WTC11 (cell line): Measurements from ENCODE around the gene GSTP1. TPM values are rescaled to one million over a fixed set of nuclear protein-coding genes. Genes with fewer than 3 reads are reported as not detected.
"Not testable (repeated sequence)": the region's sequence is repeated elsewhere in the genome, so short reads cannot be mapped to it uniquely, and the experiment has no call there.

Source experiments
- ATAC-seq: fragments of 200-7000 bp; cut with Tn5 transposase; 2 replicates; pipeline ENCODE4 v1.10.0; 2021; ENCODE audit warnings: mild to moderate bottlenecking, moderate library complexity
- CTCF ChIA-PET: fragments of 300-600 bp; sonication (Branson Sonifier 250); formaldehyde crosslinking; loops from one replicate; lab custom pipeline; 2021; ENCODE audit warnings: antibody characterized with exemption; lab: Charles Lee
- POLR2A ChIA-PET: fragments of 350-600 bp; sonication (Branson Sonifier 250); formaldehyde crosslinking; loops from one replicate; lab custom pipeline; 2021; ENCODE audit warnings: antibody characterized with exemption; lab: Charles Lee
- DNase-seq: peaks from one replicate; pipeline ENCODE4 v3.0.0; 2021; ENCODE audit warnings: low spot score
- H3K27ac Mint-ChIP-seq: 2 replicates; pipeline ENCODE4 v1.8.0; 2021; ENCODE audit warnings: mixed read lengths
- H3K27me3 Mint-ChIP-seq: 2 replicates; pipeline ENCODE4 v1.8.0; 2021; ENCODE audit warnings: low read depth, mild to moderate bottlenecking, moderate library complexity, mixed read lengths
- H3K36me3 Mint-ChIP-seq: 2 replicates; pipeline ENCODE4 v1.8.0; 2021; ENCODE audit warnings: mixed read lengths
- H3K4me1 Mint-ChIP-seq: 2 replicates; pipeline ENCODE4 v1.8.0; 2022; ENCODE audit warnings: mixed read lengths
- H3K4me3 Mint-ChIP-seq: 2 replicates; pipeline ENCODE4 v1.8.0; 2021; ENCODE audit warnings: mild to moderate bottlenecking, moderate library complexity, mixed read lengths
- H3K9me3 Mint-ChIP-seq: 2 replicates; pipeline ENCODE4 v1.8.0; 2021; ENCODE audit warnings: mixed read lengths
- CTCF ChIP-seq: fragments of 200-600 bp; IDR thresholded peaks from 2 replicates; pipeline ENCODE4 v1.8.0; 2022; ENCODE audit warnings: antibody characterized with exemption
- ELF4 ChIP-seq: sonication (generic); formaldehyde crosslinking; IDR thresholded peaks from 2 replicates; pipeline ENCODE4 v1.8.1; 2022; ENCODE audit warnings: low read depth, mild to moderate bottlenecking, moderate library complexity, missing genetic modification reagents
- FOXJ3 ChIP-seq: sonication (generic); formaldehyde crosslinking; IDR thresholded peaks from 2 replicates; pipeline ENCODE4 v1.9.0; 2021; ENCODE audit warnings: missing genetic modification reagents, mild to moderate bottlenecking, borderline replicate concordance
- IRF2 ChIP-seq: sonication (generic); formaldehyde crosslinking; IDR thresholded peaks from 2 replicates; pipeline ENCODE4 v1.8.0; 2022; ENCODE audit warnings: low read depth, missing genetic modification reagents, borderline replicate concordance
- JAZF1 ChIP-seq: fragments of 250-450 bp; sonication (Bioruptor Pico); IDR thresholded peaks from 2 replicates; pipeline ENCODE4 v1.9.0; 2021; ENCODE audit warnings: moderate library complexity, mild to moderate bottlenecking, inconsistent platforms
- MAX ChIP-seq: sonication (generic); formaldehyde crosslinking; IDR thresholded peaks from 2 replicates; pipeline ENCODE4 v1.8.0; 2022; ENCODE audit warnings: mild to moderate bottlenecking, missing genetic modification reagents
- NR2C2 ChIP-seq: sonication (generic); formaldehyde crosslinking; IDR thresholded peaks from 2 replicates; pipeline ENCODE4 v1.8.0; 2022; ENCODE audit warnings: mild to moderate bottlenecking, missing genetic modification reagents
- RELA ChIP-seq: sonication (generic); formaldehyde crosslinking; IDR thresholded peaks from 2 replicates; pipeline ENCODE4 v1.8.1; 2022; ENCODE audit warnings: missing genetic modification reagents, mild to moderate bottlenecking, borderline replicate concordance
- TCF7 ChIP-seq: sonication (generic); formaldehyde crosslinking; IDR thresholded peaks from 2 replicates; pipeline ENCODE4 v1.8.0; 2022; ENCODE audit warnings: mild to moderate bottlenecking, low read depth, missing genetic modification reagents, moderate library complexity
- USF2 ChIP-seq: sonication (generic); formaldehyde crosslinking; IDR thresholded peaks from 2 replicates; pipeline ENCODE4 v1.8.1; 2023; ENCODE audit warnings: mild to moderate bottlenecking, missing genetic modification reagents, moderate library complexity
- ZBTB43 ChIP-seq: sonication (generic); formaldehyde crosslinking; IDR thresholded peaks from 2 replicates; pipeline ENCODE4 v1.8.1; 2023; ENCODE audit warnings: mild to moderate bottlenecking, missing genetic modification reagents
- ZMAT4 ChIP-seq: fragments of 250-450 bp; sonication (Bioruptor Pico); IDR thresholded peaks from 2 replicates; pipeline ENCODE4 v1.9.0; 2021; ENCODE audit warnings: mild to moderate bottlenecking
- ZNF138 ChIP-seq: sonication (generic); formaldehyde crosslinking; conservative IDR thresholded peaks from 2 replicates; pipeline ENCODE4 v1.8.1; 2022; ENCODE audit warnings: mild to moderate bottlenecking, moderate library complexity, missing genetic modification reagents
- total RNA-seq: library from RNA; stranded (reverse); gene quantifications from 3 replicates; pipeline ENCODE4 v1.2.3, GENCODE V29; 2021

Gene GSTP1
- total RNA-seq, 1 experiment from 2014 or later: 1,452 TPM

GRCh38 chr11:67594480-67594879 is 10.9 kb downstream of the GSTP1 start:
- POLR2A ChIA-PET: interaction anchor here (0.7 kb wide), 1 partner anchor 118 kb away, joined by 4 read pairs; no protein-coding TSS in a partner anchor
- H3K4me3 Mint-ChIP-seq: no peak overlapping the region
- peaks cover 19% of the 10 kb centered on the region for H3K9me3 Mint-ChIP-seq
- DNase-seq: no peak
- TF ChIP-seq ZNF138 (CRISPR knock-in tag): no peak
- TF ChIP-seq ZBTB43 (CRISPR knock-in tag): no peak
- TF ChIP-seq, all 79 proteins: peak for 0
- Mint-ChIP-seq H3K27ac (no peak overlapping the region), H3K36me3 (peaks cover 13% of the 10 kb centered on the region), H3K4me1 (peaks cover 14% of the 10 kb centered on the region), H3K27me3 (peaks cover 5% of the 10 kb centered on the region)
- CTCF ChIA-PET: no interaction called here
- ATAC-seq: no peak

- peaks cover 14% of the 10 kb centered on the region for H3K4me1 Mint-ChIP-seq
- ATAC-seq (no peak), DNase-seq (no peak)
- CTCF ChIA-PET: no interaction called here
- peaks cover 19% of the 10 kb centered on the region for H3K9me3 Mint-ChIP-seq
- no peak overlapping the region for H3K27ac Mint-ChIP-seq
- peaks cover 13% of the 10 kb centered on the region for H3K36me3 Mint-ChIP-seq
- H3K4me3 Mint-ChIP-seq: no peak overlapping the region
- TF ChIP-seq FOXJ3 (no peak), ZMAT4 (CRISPR knock-in tag) (no peak), JAZF1 (no peak), NR2C2 (CRISPR knock-in tag) (no peak), MAX (no peak)
- POLR2A ChIA-PET: no interaction called here
- H3K27me3 Mint-ChIP-seq: peaks cover 5% of the 10 kb centered on the region
These were observed 13.2 kb downstream of the GSTP1 start for GRCh38 chr11:67596753-67597300.

GRCh38 chr11:67597458-67597857 is 13.8 kb downstream of the GSTP1 start:
- H3K4me3 Mint-ChIP-seq, H3K27me3 Mint-ChIP-seq, H3K27ac Mint-ChIP-seq, CTCF ChIA-PET, DNase-seq, POLR2A ChIA-PET, ATAC-seq: not testable (repeated sequence)
- peaks cover 13% of the 10 kb centered on the region for H3K36me3 Mint-ChIP-seq
- H3K4me1 Mint-ChIP-seq: peaks cover 14% of the 10 kb centered on the region
- H3K9me3 Mint-ChIP-seq: peaks cover 19% of the 10 kb centered on the region

- Mint-ChIP-seq H3K9me3 (peaks cover 23% of the 10 kb centered on the region), H3K36me3 (peaks cover 13% of the 10 kb centered on the region), H3K4me1 (peaks cover 13% of the 10 kb centered on the region)
- H3K27ac Mint-ChIP-seq, POLR2A ChIA-PET, H3K27me3 Mint-ChIP-seq, ATAC-seq, CTCF ChIA-PET, DNase-seq, H3K4me3 Mint-ChIP-seq: not testable (repeated sequence)
These were observed 14.4 kb downstream of the GSTP1 start for GRCh38 chr11:67597963-67598362.

GRCh38 chr11:67599149-67599548 is 15.5 kb downstream of the GSTP1 start:
- ChIA-PET CTCF (no interaction called here), POLR2A (interaction anchor here (0.6 kb wide), 1 partner anchor 226 kb away, joined by 5 read pairs; the partner anchor contains the start of gene CLCF1)
- no peak overlapping the region for H3K4me3 Mint-ChIP-seq
- H3K27ac Mint-ChIP-seq: no peak overlapping the region
- H3K4me1 Mint-ChIP-seq: peaks cover 9% of the 10 kb centered on the region
- ATAC-seq: no peak
- H3K36me3 Mint-ChIP-seq: peaks cover 13% of the 10 kb centered on the region
- H3K9me3 Mint-ChIP-seq: peaks cover 26% of the 10 kb centered on the region
- peaks cover 5% of the 10 kb centered on the region for H3K27me3 Mint-ChIP-seq
- TF ChIP-seq IRF2 (CRISPR knock-in tag): no peak
- TF ChIP-seq USF2 (CRISPR knock-in tag): no peak
- no peak for TF ChIP-seq JAZF1
- TF ChIP-seq CTCF: no peak
- no peak for TF ChIP-seq RELA
- no peak for TF ChIP-seq ELF4
- TF ChIP-seq TCF7 (CRISPR knock-in tag): no peak
- TF ChIP-seq, all 79 proteins: peak for 0
- no peak for DNase-seq
